ENCODE results near the gene RASA1.
"Not testable (repeated sequence)": the region's sequence is repeated elsewhere in the genome, so short reads cannot be mapped to it uniquely, and the experiment has no call there.

RASA1 gene

GRCh38 chr5:87267574-87268125 lies at the start of gene RASA1:
RASA1 (plus strand) TSS chr5:87267883; CDS start chr5:87268452, 569 bp downstream.
- DNase-seq, result peak; percentile 81

- DNase-seq, result no peak
Measured at GRCh38 chr5:87229780-87230179, 37.9 kb upstream of the RASA1 start.

- DNase-seq, result peak in 1 of 2 donors; percentile 22
Measured at GRCh38 chr5:87231037-87231808, 36.5 kb upstream of the RASA1 start.

GRCh38 chr5:87233143-87233542 lies 34.5 kb upstream of the RASA1 start:
- no peak for DNase-seq

GRCh38 chr5:87241555-87241954 lies 26.1 kb upstream of the RASA1 start:
- no peak for DNase-seq

GRCh38 chr5:87242242-87242641 lies 25.4 kb upstream of the RASA1 start:
- DNase-seq, result no peak

GRCh38 chr5:87243161-87243844 lies 24.4 kb upstream of the RASA1 start:
- DNase-seq, result peak in 1 of 2 donors; percentile 4

GRCh38 chr5:87245451-87245850 lies 22.2 kb upstream of the RASA1 start:
- no peak for DNase-seq

GRCh38 chr5:87246061-87246460 lies 21.6 kb upstream of the RASA1 start:
- no peak for DNase-seq

- DNase-seq, result no peak
Measured at GRCh38 chr5:87252283-87252605, 15.4 kb upstream of the RASA1 start.

GRCh38 chr5:87254035-87254434 lies 13.6 kb upstream of the RASA1 start:
- no peak for DNase-seq

- DNase-seq, result no peak
Measured at GRCh38 chr5:87258507-87258906, 9.2 kb upstream of the RASA1 start.

GRCh38 chr5:87260604-87261192 lies 7.0 kb upstream of the RASA1 start:
- no peak for DNase-seq

GRCh38 chr5:87263498-87263897 lies 4.2 kb upstream of the RASA1 start:
- DNase-seq, result no peak

GRCh38 chr5:87266914-87267573 lies 639 bp upstream of the RASA1 start:
- DNase-seq, result no peak

GRCh38 chr5:87268126-87268969 lies 665 bp downstream of the RASA1 start:
- DNase-seq, result peak in 1 of 2 donors; percentile 72

GRCh38 chr5:87268970-87269377 lies 1.3 kb downstream of the RASA1 start:
- no peak for DNase-seq

GRCh38 chr5:87270888-87271287 lies 3.2 kb downstream of the RASA1 start:
- DNase-seq, result not testable (repeated sequence)

GRCh38 chr5:87276655-87277054 lies 9.0 kb downstream of the RASA1 start:
- DNase-seq, result no peak

GRCh38 chr5:87277279-87277835 lies 9.7 kb downstream of the RASA1 start:
- DNase-seq, result no peak

GRCh38 chr5:87278590-87279100 lies 11.0 kb downstream of the RASA1 start:
- DNase-seq, result no peak

GRCh38 chr5:87282269-87282668 lies 14.6 kb downstream of the RASA1 start:
- DNase-seq, result peak in 1 of 2 donors; percentile 44

Measured in CD4-positive, alpha-beta T cell treated with Interleukin-1 beta for 1 hour (primary cell).